Activated CD8-positive, alpha-beta memory T cell treated with anti-CD3 and anti-CD28 coated beads for 36 hours (primary cell): ENCODE measurements around the gene DNM3. TPM values are rescaled to one million over a fixed set of nuclear protein-coding genes. Genes with fewer than 3 reads are reported as not detected.
"Not testable (repeated sequence)": the region's sequence is repeated elsewhere in the genome, so short reads cannot be mapped to it uniquely, and the experiment has no call there.

Experiments
- CTCF ChIA-PET: fragments of 350-600 bp; sonication (Branson Sonifier 250); formaldehyde crosslinking; loops from one replicate; lab custom pipeline; 2021; ENCODE audit warnings: antibody characterized with exemption; lab: Charles Lee
- POLR2A ChIA-PET: fragments of 350-600 bp; sonication (Branson Sonifier 250); formaldehyde crosslinking; loops from one replicate; lab custom pipeline; 2021; ENCODE audit warnings: antibody characterized with exemption; lab: Charles Lee
- total RNA-seq, 2 experiments: library from RNA; stranded (reverse); gene quantifications; one replicate each; pipeline ENCODE4 v1.2.3, GENCODE V29; 2021

Gene DNM3
- total RNA-seq, 2 experiments from 2014 or later, result 0.57 to 0.78 TPM

DNA sequence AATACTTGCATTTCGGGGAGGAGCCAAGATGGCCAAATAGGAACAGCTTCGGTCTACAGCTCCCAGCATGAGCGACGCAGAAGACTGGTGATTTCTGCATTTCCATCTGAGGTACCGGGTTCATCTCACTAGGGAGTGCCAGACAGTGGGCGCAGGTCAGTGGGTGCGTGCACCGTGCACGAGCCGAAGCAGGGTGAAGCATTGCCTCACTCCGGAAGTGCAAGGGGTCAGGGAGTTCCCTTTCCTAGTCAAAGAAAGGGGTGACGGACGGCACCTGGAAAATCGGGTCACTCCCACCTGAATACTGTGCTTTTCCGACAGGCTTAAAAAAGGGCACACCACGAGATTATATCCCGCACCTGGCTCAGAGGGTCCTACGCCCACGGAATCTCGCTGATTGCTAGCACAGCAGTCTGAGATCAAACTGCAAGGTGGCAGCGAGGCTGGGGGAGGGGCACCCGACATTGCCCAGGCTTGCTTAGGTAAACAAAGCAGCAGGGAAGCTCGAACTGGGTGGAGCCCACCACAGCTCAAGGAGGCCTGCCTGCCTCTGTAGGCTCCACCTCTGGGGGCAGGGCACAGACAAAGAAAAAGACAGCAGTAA is 214.6 kb downstream of the DNM3 start:
- POLR2A ChIA-PET, result not testable (repeated sequence)

DNA sequence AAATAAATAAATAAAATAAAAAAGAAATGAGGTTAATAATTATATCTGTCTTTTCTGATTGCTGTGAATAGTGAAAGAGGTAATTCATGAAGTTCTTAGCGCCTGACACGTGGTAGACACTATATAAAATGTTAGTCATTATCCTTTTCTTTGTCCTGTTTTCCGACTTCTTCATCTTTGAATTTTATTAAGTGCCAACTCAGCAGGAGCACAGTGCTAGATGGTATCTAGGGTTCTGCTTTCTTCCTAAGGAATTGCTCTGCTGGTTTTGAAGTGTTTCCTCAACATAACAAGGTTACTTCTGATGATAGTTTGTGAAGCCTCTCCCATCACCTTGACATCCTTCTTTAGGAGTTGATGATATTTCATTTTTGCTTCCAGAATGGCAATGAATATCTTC is 227.0 kb downstream of the DNM3 start:
- POLR2A ChIA-PET, result no interaction called here
- CTCF ChIA-PET, result no interaction called here

More for the DNA sequence above, 214.6 kb downstream of the DNM3 start:
- CTCF ChIA-PET, result not testable (repeated sequence)

DNA sequence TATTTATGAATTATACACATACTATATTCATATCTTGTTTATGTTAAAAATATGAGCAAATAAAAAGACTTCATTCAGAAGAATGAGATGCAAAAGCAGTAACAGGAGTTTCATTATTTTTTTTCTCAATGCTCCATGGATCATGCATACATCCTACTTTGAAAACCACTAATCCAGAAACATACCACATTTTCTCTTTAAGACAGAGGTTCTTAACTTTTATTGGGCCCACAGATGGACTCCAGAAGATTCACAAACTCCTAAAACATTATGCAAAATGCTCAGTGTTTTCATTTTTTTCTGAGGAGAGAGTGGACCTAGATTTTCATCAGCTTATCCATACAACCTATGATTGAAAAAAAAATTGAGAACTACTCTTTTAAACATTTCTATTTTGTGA is 227.8 kb downstream of the DNM3 start:
- POLR2A ChIA-PET, result no interaction called here
- CTCF ChIA-PET, result no interaction called here

DNA sequence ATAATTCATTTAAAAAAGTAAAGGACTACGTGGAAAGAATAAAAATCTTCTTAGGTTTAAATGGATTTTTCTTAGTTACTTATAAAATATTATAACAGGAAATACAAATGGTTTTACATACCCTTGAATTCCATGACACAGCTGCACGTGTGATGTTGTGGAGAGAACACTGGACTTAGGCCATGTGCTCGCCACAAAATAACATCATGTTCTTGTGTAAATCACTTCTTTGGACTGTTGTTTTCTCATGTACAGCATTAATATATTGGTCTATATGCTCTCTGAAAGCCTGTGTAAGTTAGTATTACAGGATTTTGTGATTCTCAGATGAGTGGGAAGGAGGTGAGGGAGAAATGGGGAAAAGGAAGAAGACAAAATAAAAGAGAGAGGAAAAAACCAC is 228.2 kb downstream of the DNM3 start:
- POLR2A ChIA-PET, result no interaction called here
- CTCF ChIA-PET, result no interaction called here

DNA sequence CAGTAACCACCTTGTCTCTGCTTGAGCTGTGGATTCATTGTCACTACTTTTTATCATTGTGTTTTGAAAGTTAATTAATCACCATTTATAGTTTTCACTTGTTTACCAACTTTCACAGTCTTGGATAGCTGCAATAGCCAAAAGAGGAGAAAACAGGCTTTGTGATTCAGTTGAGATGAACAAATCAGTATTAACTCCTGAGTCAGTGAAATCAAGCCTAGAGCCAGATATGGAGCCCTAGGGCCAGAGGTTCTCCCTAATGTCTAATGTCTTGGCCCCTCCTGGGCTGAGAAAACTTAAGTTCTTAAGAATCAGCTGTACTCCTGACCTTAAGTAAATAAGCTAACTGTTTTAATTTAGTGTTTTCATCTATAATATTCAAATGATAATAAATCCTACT is 228.8 kb downstream of the DNM3 start:
- POLR2A ChIA-PET, result no interaction called here
- CTCF ChIA-PET, result no interaction called here

DNA sequence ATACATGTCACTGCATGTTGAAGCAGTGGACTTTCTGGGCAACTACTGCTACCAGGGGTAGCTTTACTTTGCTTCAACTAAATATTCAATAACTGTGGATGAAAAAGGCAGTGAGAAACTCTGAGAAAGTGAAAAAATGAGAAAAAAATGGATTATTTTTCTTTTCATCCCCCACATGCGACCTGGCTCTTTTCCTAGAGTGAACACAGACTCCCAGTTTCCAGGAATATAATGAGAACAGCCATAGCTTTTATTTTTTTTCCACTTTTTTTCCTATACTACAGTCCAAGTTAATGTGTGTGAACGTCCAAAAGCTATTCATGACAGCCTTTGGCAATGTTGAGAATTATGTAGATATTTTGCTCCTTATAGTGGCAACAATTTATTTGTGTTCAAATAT is 230.4 kb downstream of the DNM3 start:
- CTCF ChIA-PET, result no interaction called here
- POLR2A ChIA-PET, result no interaction called here

DNA sequence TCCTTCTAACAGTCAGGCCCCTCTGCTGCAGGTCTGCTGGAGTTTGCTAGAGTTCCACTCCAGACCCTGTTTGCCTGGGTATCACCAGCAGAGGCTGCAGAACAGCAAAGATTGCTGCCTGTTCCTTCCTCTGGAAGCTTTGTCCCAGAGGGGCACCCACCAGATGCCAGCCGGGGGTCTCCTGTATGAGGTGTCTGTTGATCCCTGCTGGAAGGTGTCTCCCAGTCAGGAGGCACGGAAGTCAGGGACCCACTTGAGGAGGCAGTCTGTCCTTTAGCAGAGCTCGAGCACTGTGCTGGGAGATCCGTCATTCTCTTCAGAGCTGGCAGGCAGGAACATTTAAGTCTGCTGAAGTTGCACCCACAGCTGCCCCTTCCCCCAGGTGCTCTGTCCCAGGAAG is 238.6 kb downstream of the DNM3 start:
- POLR2A ChIA-PET, CTCF ChIA-PET: not testable (repeated sequence)

DNA sequence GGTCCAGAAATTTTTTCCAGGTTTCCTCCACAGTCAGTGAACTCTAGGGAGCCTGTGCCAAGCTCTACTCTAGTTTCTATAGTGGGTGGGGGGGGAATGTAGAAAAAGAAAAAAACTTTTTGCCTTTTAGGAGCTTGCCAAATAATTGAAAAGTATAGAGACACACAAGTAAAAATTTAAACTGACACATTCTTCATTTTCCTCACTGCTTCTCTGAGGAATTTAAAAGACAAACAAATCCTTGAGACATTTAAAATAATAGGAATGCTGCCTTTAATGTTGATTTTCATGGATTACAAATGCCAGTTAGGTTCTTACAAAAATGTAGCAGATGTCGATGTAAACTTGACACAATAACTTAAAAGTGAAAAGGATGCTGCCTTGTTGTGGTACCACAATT is 241.9 kb downstream of the DNM3 start:
- CTCF ChIA-PET, result no interaction called here
- POLR2A ChIA-PET, result no interaction called here

DNA sequence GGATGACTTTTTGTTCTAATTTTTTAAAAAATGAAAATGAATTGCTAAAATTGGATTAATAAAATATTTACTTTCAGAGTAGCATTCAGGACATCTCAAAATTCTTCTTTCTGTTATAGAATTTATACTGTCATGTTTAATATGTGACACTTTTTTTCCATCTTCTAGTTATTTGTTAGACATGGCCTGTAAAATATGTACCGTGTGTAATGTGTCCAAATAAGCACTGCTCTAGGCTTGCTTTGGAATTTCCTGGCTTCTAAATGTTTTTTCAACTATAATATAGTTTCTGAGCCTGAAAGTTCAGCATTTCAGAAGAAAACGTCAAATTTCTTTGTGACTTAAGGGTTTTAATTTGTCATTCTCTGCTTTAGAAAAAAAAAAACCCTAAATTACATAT is 243.6 kb downstream of the DNM3 start:
- ChIA-PET POLR2A (no interaction called here), CTCF (no interaction called here)

DNA sequence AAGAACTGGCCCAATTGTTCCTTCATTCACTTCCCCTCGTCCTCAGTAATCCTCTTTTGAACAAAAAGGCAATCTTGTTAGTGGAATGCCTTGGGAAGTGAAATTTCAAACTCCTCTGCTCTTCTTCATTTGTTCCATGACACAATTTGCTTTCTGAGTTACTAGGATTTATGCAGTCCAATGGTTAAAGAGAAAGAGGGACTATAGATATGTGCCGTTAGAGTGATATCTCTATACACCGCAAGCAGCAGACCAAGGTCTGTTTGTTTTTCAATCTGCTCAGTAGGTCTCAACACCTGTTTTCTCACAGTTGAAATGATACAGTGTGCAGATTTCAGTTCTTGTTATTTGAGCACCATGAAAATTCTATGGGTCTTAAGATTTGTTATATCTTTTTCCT is 244.0 kb downstream of the DNM3 start:
- ChIA-PET CTCF (no interaction called here), POLR2A (no interaction called here)

DNA sequence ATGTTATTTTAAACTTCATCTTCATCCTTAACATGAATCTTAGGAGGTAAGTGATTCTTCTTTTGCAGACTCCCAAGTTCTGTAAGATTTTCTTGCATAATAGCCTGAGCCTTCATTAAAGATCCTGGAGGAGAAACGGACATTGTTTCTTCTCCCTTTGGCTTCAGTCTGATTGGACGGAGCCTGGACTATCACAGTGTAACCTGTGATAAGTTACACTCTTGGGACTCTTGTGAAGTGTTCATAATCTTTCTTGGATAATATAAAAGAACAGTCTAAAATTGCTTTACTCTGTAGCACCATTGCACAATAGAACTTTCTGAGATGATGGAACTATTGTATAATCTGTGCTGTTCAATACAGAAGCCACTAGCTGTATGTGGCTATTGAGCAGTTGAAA is 244.8 kb downstream of the DNM3 start:
- POLR2A ChIA-PET, result no interaction called here

DNA sequence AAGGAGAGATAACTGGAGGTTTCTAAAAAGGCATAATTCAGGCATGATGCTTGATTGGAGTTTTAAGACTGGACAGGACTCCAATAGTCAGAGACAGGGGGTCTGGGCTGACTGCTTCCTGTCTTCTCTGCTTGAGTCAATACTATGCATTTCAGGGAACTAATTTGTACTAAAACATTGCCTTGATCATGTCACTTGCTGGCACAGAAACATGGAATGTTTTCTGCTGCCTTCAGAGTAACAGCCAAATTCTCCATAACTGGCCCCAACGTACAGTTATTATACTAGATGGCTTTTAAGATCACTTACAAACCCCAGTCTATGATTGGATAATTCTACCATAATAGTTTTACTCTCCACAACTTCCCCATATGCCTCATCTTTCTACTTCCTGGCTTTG is 247.0 kb downstream of the DNM3 start:
- POLR2A ChIA-PET, result no interaction called here
- CTCF ChIA-PET, result no interaction called here

More for the DNA sequence above, 244.8 kb downstream of the DNM3 start:
- CTCF ChIA-PET, result no interaction called here

DNA sequence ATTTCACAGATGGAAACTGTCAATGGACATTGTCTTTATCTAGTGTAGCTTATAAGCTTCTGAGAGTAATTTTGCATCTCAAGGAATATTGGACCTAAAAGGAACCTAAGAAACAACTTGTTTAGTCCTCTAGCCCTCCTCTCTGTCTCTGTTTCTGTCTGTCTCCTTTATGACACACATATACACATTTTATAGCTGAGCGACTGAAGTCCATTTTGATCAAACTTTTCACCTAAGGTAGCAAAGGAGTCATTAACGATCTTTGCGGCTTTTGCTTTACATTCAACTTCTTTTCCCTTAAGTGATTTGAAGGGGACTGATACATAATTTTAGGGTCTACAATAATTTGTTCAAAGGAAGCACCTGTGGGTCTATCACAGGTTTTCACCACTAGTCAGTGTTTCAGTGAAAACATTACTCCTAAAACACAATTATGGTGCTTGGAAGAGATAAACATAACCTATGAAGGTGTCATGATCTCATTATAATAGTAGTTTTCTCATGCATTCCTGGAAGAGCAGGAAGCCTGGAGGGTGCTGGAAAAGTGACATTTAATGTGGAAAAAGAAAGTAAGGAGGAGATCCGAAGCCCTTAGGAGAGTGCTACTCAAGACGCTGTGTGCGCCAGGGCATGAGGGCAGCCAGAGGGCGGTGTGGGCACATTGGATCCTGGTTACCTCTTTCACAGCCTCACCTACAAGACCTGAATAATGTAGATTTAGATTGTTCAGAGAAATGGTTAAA is 248.6 kb downstream of the DNM3 start:
- POLR2A ChIA-PET, result no interaction called here
- CTCF ChIA-PET, result interaction anchor here (0.6 to 0.7 kb wide), 4 partner anchors 240 to 310 kb away, joined by 3 to 4 read pairs (median 4); no protein-coding TSS in a partner anchor

DNA sequence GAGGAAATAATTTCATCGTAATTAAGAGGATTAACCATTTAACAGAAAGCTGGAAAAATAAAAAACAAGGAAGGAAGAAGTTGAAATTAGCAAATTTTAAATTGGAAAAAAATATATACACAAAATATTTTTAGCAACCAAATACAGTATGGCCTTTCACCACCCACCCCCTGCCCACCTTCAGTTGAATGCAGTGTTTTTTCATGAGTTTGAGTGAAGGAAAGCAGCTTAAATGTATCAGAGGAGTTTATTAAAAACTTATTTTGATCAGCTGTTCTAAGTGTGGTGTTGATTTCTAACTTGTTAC is 249.2 kb downstream of the DNM3 start:
- ChIA-PET POLR2A (no interaction called here), CTCF (interaction anchor here (0.6 to 0.7 kb wide), 3 partner anchors 239 to 309 kb away, joined by 3 to 4 read pairs (median 4); no protein-coding TSS in a partner anchor)

DNA sequence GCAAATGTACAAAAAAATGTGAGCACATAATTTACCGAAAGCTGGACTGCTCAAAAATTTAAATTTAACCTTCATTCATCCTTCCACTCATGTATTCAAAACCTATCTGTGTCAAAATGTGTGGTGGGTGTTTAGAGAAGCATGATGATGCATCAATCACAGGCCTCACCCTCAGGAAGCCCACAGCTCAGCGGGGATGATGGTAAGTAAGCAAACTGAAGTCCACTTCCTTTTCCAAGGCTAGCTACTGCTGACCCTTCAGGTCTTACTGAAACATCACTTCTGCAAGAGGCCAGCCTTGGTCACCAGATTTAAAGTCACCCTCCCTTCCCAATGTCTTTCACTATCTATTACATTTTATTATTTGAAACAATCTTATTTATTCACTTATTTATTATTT is 254.5 kb downstream of the DNM3 start:
- POLR2A ChIA-PET, result no interaction called here
- CTCF ChIA-PET, result no interaction called here

DNA sequence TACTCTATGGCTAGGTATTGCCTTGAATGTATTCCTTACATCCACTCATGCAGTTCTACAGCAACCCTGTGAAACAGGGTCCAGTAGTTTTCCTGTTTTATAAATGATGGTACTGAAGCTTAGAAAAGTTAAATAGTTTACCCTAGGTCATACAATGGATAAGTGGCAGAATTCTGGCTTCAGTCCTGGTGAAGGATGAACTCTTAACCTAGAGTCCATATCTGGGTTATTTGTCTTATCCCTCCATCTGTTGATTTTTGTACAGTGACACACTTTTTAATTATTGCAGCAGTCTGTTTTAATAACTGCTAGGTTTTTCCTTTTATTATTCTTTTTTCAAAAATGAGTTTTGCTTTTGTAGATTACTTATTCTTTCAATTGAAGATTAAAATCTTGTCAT is 263.9 kb downstream of the DNM3 start:
- CTCF ChIA-PET, result no interaction called here
- POLR2A ChIA-PET, result no interaction called here

DNA sequence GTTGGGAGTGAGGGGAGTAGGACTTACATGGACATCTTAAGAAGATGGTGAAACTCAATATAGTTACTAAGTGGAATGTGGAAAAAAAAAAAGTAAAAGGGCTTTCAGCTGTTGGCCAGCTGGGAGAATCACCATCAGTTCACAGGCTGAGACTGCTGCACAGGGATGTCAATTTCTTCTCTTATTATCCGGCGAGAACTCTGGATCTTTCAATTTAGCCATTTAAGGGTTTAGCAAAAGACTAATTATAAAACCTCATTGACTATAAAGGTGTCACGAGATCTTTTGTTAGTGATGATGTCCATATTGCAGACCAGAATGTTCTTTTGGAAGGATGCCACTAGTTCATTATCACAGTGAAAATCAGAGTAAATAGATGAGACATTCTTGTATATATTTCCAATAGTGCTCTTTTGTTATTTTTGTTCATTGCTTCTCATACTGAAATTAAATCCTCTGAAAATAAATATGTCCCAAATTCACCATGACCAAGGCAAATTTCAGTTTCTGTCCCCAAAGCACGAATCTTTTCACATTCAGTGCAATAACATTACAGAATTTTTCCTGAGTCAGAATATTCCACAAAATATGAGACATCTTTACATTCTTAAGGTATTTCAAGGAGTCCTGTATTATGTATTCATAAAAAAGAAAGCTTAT is 266.1 kb downstream of the DNM3 start:
- CTCF ChIA-PET, result no interaction called here
- POLR2A ChIA-PET, result no interaction called here

DNA sequence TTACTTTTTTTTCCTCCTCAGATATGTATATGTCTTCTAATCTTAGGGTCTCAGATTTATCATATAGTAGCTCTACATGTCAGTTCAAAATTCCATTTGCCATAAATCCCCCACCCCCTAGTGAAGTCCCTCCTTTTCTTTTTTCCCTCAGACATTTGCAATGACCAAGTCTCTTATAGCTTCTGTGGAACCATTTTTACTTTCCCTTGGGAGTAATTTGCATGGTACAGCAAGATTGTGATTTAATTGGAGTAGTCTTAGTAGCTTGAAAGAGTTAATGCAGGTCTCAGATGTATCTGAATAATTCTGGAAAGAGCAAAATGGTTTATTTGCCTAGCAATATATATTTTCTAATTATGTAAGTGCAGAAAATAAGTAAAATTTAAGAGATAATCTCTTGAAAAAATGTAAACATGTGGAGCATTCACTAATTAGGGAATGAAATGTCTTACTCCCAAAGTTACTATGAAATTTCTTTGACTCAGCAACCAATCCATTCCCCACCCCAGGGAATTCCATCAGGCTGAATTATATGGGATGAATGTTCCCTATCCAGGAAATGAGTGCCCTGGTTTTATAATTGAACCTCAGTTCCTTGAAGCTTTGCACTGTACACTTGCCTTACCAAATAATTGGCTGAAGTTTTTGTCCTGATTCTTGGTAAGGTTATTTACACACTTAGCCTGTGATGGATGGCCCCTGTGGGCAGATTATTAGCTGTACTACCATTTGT is 267.0 kb downstream of the DNM3 start:
- ChIA-PET CTCF (no interaction called here), POLR2A (no interaction called here)

DNA sequence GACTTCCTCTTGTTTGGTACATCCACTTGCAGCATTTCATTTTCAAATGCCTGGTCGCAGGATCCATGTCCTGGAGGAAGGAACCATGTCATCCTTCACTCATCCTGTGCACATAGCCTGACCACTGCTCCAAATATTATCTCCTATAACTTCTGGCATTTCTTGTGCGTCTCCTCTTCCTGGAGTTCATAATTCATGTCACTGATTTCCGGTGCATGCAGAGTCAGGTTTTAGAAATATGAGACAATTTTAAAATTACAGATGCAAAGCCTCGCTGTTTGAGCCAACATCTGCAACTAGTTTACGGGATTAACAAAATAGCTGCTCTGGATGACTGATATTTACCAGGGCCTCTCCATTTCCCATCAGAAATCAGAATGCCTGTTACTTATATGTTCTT is 268.1 kb downstream of the DNM3 start:
- CTCF ChIA-PET, result no interaction called here
- POLR2A ChIA-PET, result no interaction called here

DNA sequence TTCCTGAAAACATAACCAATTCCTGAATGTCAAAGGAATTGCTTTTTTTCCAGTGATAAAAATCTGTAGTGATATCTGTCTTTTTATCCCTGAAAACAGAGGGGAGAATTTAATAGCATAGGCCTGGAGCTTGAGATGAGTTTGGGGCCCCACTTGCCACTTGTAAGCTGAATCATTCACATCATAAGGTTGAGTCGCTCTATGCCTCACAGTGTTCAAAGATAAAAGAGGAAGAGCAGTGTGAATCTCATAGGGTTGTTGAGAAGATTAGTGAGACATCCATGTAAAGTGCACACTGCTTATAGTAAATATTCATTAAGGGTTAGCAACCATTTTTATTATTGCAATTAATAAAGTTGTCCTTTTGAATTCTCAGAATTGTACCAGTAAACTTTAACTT is 271.3 kb downstream of the DNM3 start:
- ChIA-PET CTCF (no interaction called here), POLR2A (no interaction called here)
